ENCODE results near the gene MIGA1. TPM values are rescaled to one million over a fixed set of nuclear protein-coding genes. Genes with fewer than 3 reads are reported as not detected.

Gene MIGA1
- total and polyA plus RNA-seq, 9 of the 15 experiments (the other 6 are each of a cell fraction or from before 2014, with no cell fraction given) = 1.6 to 5.1 (median 2.9) TPM

GRCh38 chr1:77841574-77841973 is 62.1 kb downstream of the MIGA1 start (continued):
- no peak for TF ChIP-seq HBP1 (CRISPR knock-in tag; IDR thresholded peaks at IDR 0.05)

GRCh38 chr1:77845951-77846350 is 66.5 kb downstream of the MIGA1 start:
- H3K27me3 ChIP-seq (ENCODE audit: control insufficient read depth in 2 of 2, insufficient read depth in 2 of 2, low read length in 2 of 2) = no peaks in the 10 kb centered on the region
- DNase-seq (ENCODE audit: extremely low read depth in 1 of 4, low spot score in 3 of 4) (no peak), FAIRE-seq (no peak), ATAC-seq (no peak)
- H2AFZ ChIP-seq (ENCODE audit: low read depth, low read length) = no peak overlapping the region
- no peak overlapping the region for H3K27ac ChIP-seq (ENCODE audit: extremely low read depth, low read depth, low read length)
- ChIA-PET CTCF (ENCODE audit: low intra/inter-chr PET ratio) (no interaction called here), POLR2A (no interaction called here)
- no peak overlapping the region for H3K4me3 ChIP-seq
- no peak for TF ChIP-seq ATF6 (CRISPR knock-in tag; IDR thresholded peaks at IDR 0.05)
- TF ChIP-seq SMAD2 (IDR thresholded peaks at IDR 0.05; ENCODE audit: low read depth, low read length) = no peak
- no peak for TF ChIP-seq MXD1 (CRISPR knock-in tag; IDR thresholded peaks at IDR 0.05; ENCODE audit: borderline replicate concordance, poor library complexity, severe bottlenecking)
- no peaks in the 10 kb centered on the region for H3K4me1 ChIP-seq (replicated peaks in 1 of 2; ENCODE audit: control insufficient read depth in 2 of 2, insufficient read depth in 2 of 2, low read length in 2 of 2)
- no peaks in the 10 kb centered on the region for H3K9me1 ChIP-seq (ENCODE audit: control insufficient read depth, insufficient read depth, low read length)
- intact Hi-C loops (cut with micrococcal nuclease) (no loop called here), in situ Hi-C loops (cut with MboI) (no loop called here)
- no peaks in the 10 kb centered on the region for H4K20me1 ChIP-seq (replicated peaks; ENCODE audit: control insufficient read depth, insufficient read depth, low read length)
- H3K36me3 ChIP-seq (ENCODE audit: control insufficient read depth, insufficient read depth, low read length) = peaks cover 12% of the 10 kb centered on the region; the same call in 1 of the 3 replicates
- no peaks in the 10 kb centered on the region for H3K79me2 ChIP-seq (ENCODE audit: control insufficient read depth, insufficient read depth, low read length)
- H3K9me3 ChIP-seq (replicated peaks; ENCODE audit: control insufficient read depth, insufficient read depth, low read depth, low read length) = no peaks in the 10 kb centered on the region
- H3K9ac ChIP-seq (ENCODE audit: insufficient read depth in 1 of 2, low read depth in 2 of 2, low read length in 2 of 2) = no peak overlapping the region
- no peak overlapping the region for H3K4me2 ChIP-seq (ENCODE audit: insufficient read depth, low read length)
- BruUV-seq (replicated peaks) = no TSS peak
- 100% methylated on average over 1 of the region's 1 CpG for WGBS (ENCODE audit: insufficient coverage, low coverage, missing lambda C conversion rate)

Data from K562 (cell line).